22Rv1 (cell line): ENCODE data around the gene CAPNS2.

Source experiments
- ZFX ChIP-seq: fragments of 450-650 bp; IDR thresholded peaks from 2 replicates; pipeline ENCODE4 v1.6.1; 2017; ENCODE audit warnings: antibody characterized with exemption, borderline replicate concordance
- TF ChIP-seq, protein P1 (sequence below): fragments of 450-650 bp; IDR thresholded peaks from 2 replicates; pipeline ENCODE4 v1.5.1; 2017; ENCODE audit warnings: mild to moderate bottlenecking

GRCh38 chr16:55615071-55615470 lies 48.6 kb downstream of the CAPNS2 start:
- TF ChIP-seq, protein P1, sequence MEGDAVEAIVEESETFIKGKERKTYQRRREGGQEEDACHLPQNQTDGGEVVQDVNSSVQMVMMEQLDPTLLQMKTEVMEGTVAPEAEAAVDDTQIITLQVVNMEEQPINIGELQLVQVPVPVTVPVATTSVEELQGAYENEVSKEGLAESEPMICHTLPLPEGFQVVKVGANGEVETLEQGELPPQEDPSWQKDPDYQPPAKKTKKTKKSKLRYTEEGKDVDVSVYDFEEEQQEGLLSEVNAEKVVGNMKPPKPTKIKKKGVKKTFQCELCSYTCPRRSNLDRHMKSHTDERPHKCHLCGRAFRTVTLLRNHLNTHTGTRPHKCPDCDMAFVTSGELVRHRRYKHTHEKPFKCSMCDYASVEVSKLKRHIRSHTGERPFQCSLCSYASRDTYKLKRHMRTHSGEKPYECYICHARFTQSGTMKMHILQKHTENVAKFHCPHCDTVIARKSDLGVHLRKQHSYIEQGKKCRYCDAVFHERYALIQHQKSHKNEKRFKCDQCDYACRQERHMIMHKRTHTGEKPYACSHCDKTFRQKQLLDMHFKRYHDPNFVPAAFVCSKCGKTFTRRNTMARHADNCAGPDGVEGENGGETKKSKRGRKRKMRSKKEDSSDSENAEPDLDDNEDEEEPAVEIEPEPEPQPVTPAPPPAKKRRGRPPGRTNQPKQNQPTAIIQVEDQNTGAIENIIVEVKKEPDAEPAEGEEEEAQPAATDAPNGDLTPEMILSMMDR, result no peak
- no peak for TF ChIP-seq ZFX
